ENCODE results near the gene EML4.

EML4 gene

DNA sequence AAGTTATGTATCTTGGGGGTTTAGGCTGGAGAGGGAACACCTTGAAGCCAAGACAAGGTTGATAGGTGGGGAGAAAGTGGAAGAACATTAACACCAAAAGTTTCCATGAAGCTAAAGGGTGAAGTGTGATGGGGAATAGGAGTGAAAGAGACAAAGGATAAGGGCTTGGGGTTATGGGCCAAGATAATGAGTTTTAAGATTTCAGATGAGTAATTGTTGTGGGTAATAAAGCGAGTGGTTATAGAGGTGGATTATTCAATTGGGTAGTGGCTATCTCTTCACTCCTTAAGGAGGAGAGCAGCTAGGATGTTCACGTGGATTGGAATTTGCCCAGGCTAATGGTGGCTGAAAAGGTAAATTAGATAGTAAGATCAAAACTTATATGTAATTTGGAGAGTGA, 29.8 kb downstream of the EML4 start:
- Histone ChIP-seq H3K4me1 (ENCODE audit: low read length) (peaks cover 19% of the 10 kb centered on the region), H3K27ac (ENCODE audit: low read length) (no peak overlapping the region), H3K4me3 (ENCODE audit: low read length) (no peak overlapping the region), H2AFZ (ENCODE audit: low read length) (no peak overlapping the region), H3F3A (ENCODE audit: insufficient read depth, low read length) (no peaks in the 10 kb centered on the region; the same call in 1 of the 2 replicates), H3K36me3 (replicated peaks; ENCODE audit: insufficient read depth, low read length) (no peaks in the 10 kb centered on the region), H3K4me2 (ENCODE audit: low read depth, low read length) (no peak overlapping the region), H3K9me3 (replicated peaks; ENCODE audit: insufficient read depth, low read length) (no peaks in the 10 kb centered on the region), H3K9me2 (replicated peaks; ENCODE audit: insufficient read depth, low read length) (no peaks in the 10 kb centered on the region), H4K20me1 (ENCODE audit: insufficient read depth, low read length) (peaks cover 19% of the 10 kb centered on the region), H3K27me3 (replicated peaks; ENCODE audit: insufficient read depth, low read length) (no peaks in the 10 kb centered on the region), H3K79me2 (ENCODE audit: low read length) (peaks cover 99% of the 10 kb centered on the region), H3K9ac (ENCODE audit: low read length) (no peak overlapping the region)
- TF ChIP-seq EZH2 (optimal IDR thresholded peaks at IDR 0.05; ENCODE audit: low read depth, low read length) (no peak), CTCF (IDR thresholded peaks at IDR 0.05; ENCODE audit: low read length) (no peak), EZH2phosphoT487 (IDR thresholded peaks at IDR 0.05; ENCODE audit: low read length) (no peak)
- no peak for DNase-seq

DNA sequence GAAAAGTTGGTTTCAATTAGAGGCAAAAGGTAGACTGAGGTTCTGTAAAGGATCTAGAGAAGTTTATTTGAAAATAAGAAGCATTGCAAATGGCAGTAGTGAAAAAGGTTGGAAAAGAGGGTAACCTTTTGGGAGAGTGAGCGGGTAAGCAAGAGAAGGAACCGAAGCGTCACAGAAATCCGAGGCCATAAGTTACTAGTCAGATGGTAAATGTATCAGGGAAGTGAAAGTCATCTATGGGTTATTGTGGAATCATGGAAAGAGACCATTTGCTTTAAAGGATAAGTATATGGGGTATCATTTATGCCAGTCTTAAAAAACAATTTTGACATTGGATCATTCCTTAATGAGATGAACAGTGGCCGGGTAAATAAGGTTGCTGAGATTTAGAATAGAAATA, 30.5 kb downstream of the EML4 start:
- Histone ChIP-seq H3K27ac (ENCODE audit: low read length) (no peak overlapping the region), H3K79me2 (ENCODE audit: low read length) (peaks cover 99% of the 10 kb centered on the region), H3K4me3 (ENCODE audit: low read length) (no peak overlapping the region), H4K20me1 (ENCODE audit: insufficient read depth, low read length) (peaks cover 19% of the 10 kb centered on the region), H3K9me3 (replicated peaks; ENCODE audit: insufficient read depth, low read length) (no peaks in the 10 kb centered on the region), H3K9me2 (replicated peaks; ENCODE audit: insufficient read depth, low read length) (no peaks in the 10 kb centered on the region), H3F3A (ENCODE audit: insufficient read depth, low read length) (no peaks in the 10 kb centered on the region; the same call in 1 of the 2 replicates), H3K4me1 (ENCODE audit: low read length) (peaks cover 19% of the 10 kb centered on the region), H3K4me2 (ENCODE audit: low read depth, low read length) (no peak overlapping the region), H3K9ac (ENCODE audit: low read length) (no peak overlapping the region), H2AFZ (ENCODE audit: low read length) (no peak overlapping the region), H3K27me3 (replicated peaks; ENCODE audit: insufficient read depth, low read length) (no peaks in the 10 kb centered on the region), H3K36me3 (replicated peaks; ENCODE audit: insufficient read depth, low read length) (no peaks in the 10 kb centered on the region)
- TF ChIP-seq CTCF (IDR thresholded peaks at IDR 0.05; ENCODE audit: low read length) (no peak), EZH2phosphoT487 (IDR thresholded peaks at IDR 0.05; ENCODE audit: low read length) (no peak), EZH2 (optimal IDR thresholded peaks at IDR 0.05; ENCODE audit: low read depth, low read length) (no peak)
- DNase-seq: no peak

DNA sequence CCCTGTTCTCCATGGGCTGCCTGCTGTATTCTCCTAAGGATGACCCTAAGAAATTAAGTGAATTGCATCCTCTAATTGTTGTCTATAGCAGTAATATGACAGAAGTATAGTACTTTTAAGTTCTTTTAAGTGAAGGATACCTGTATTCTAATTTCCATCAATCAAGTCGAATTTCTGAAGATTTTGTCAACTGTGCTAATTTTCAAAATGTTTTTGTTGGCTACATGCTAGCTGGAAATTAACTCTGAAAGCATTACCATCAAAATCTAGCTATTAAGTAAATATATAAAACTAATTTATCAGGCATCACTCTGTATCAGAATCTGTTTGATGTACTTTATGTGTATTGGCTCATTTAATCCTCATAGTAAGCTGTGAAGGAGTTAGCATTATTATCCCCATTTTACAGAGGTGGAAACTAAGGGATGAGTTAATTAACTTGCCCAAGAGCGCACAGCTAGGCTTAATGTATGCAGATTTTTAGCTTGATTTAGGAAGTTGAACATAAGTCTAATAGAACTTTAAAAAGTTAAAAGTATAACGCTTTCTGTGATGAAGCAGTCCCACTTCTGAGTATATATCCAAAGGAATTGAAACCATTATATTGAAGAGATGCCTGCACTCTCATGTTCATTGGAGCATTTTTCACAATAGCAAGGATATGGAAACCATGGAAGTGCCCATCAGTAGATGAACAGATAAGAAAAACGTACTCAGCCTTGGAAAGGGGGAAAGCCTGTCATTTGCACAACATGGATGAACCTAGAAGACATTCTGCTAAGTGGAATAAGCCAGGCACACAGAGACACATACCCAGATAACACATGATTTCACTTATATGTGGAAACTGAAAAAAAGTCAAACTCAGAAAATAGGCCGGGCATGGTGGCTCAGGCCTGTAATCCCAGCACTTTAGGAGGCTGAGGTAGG, 32.0 kb downstream of the EML4 start:
- Histone ChIP-seq H3F3A (ENCODE audit: insufficient read depth, low read length) (no peaks in the 10 kb centered on the region; the same call in 1 of the 2 replicates), H3K4me3 (ENCODE audit: low read length) (no peak overlapping the region), H3K36me3 (replicated peaks; ENCODE audit: insufficient read depth, low read length) (no peaks in the 10 kb centered on the region), H3K9me2 (replicated peaks; ENCODE audit: insufficient read depth, low read length) (no peaks in the 10 kb centered on the region), H3K4me1 (ENCODE audit: low read length) (peaks cover 16% of the 10 kb centered on the region), H4K20me1 (ENCODE audit: insufficient read depth, low read length) (peaks cover 19% of the 10 kb centered on the region), H3K79me2 (ENCODE audit: low read length) (peaks cover 99% of the 10 kb centered on the region), H3K27me3 (replicated peaks; ENCODE audit: insufficient read depth, low read length) (no peaks in the 10 kb centered on the region), H3K9me3 (replicated peaks; ENCODE audit: insufficient read depth, low read length) (no peaks in the 10 kb centered on the region), H2AFZ (ENCODE audit: low read length) (no peak overlapping the region), H3K27ac (ENCODE audit: low read length) (no peak overlapping the region), H3K9ac (ENCODE audit: low read length) (no peak overlapping the region), H3K4me2 (ENCODE audit: low read depth, low read length) (no peak overlapping the region)
- TF ChIP-seq EZH2phosphoT487 (IDR thresholded peaks at IDR 0.05; ENCODE audit: low read length) (no peak), CTCF (IDR thresholded peaks at IDR 0.05; ENCODE audit: low read length) (no peak), EZH2 (optimal IDR thresholded peaks at IDR 0.05; ENCODE audit: low read depth, low read length) (no peak)
- no peak for DNase-seq

Measured in MM.1S (cell line).